Sigmoid colon (tissue), 7 donors: ENCODE measurements around the gene GSS. TPM values are rescaled to one million over a fixed set of nuclear protein-coding genes. Genes with fewer than 3 reads are reported as not detected.

Experiments used
- DNase-seq: peaks from one replicate; pipeline ENCODE4 v3.0.0-alpha.2; 2019
- H3K27ac ChIP-seq, 4 donors: fragments of 200-600 bp; sonication (generic); one replicate each; pipeline ENCODE4 v1.5.1; 2016 to 2019; ENCODE audit warnings: mild to moderate bottlenecking in 1 of 4
- H3K27me3 ChIP-seq, 3 donors: fragments of 200-600 bp; sonication (generic); one replicate each; pipeline ENCODE4 v1.5.1; 2019; ENCODE audit warnings: mild to moderate bottlenecking in 1 of 3
- H3K36me3 ChIP-seq, 4 donors: fragments of 200-600 bp; sonication (generic); one replicate each; pipeline ENCODE4 v1.5.1; 2016 to 2019
- H3K4me1 ChIP-seq, 4 donors: fragments of 200-600 bp; sonication (generic); one replicate each; pipeline ENCODE4 v1.5.1; 2017 to 2019
- H3K4me3 ChIP-seq, 4 donors: fragments of 200-600 bp; sonication (generic); one replicate each; pipeline ENCODE4 v1.5.1; 2017 to 2019; ENCODE audit warnings: mild to moderate bottlenecking in 2 of 4, moderate library complexity in 1 of 4
- H3K9me3 ChIP-seq, 4 donors: fragments of 200-600 bp in 3 of 4; sonication (generic) in 3 of 4; one replicate each; pipeline versions ENCODE4 v1.5.1 to v1.6.1; 2013 to 2019
- CTCF ChIP-seq, 4 experiments: fragments of 450-650 bp in 3 of 4; fragments of 200-600 bp in 1 of 4; IDR thresholded peaks; one replicate each; pipeline ENCODE4 v1.5.1; 2016 to 2019; ENCODE audit warnings: antibody characterized with exemption in 4 of 4, mild to moderate bottlenecking in 3 of 4, moderate library complexity in 2 of 4
- EP300 ChIP-seq, 4 donors: sonication (generic); formaldehyde crosslinking; IDR thresholded peaks; one replicate each; pipeline ENCODE4 v1.6.1; 2017; ENCODE audit warnings: antibody characterized with exemption in 4 of 4
- POLR2A ChIP-seq, 2 donors: fragments of 450-650 bp; IDR thresholded peaks; one replicate each; pipeline ENCODE4 v1.6.1; 2016; ENCODE audit warnings: antibody characterized with exemption in 2 of 2, mild to moderate bottlenecking in 2 of 2, moderate library complexity in 2 of 2
- POLR2AphosphoS5 ChIP-seq, 4 donors: sonication (generic); formaldehyde crosslinking; IDR thresholded peaks; one replicate each; pipeline ENCODE4 v1.6.1; 2017; ENCODE audit warnings: antibody characterized with exemption in 4 of 4
- WGBS, 2 donors: extraction: QIAGEN DNeasy Blood & Tissue Kit; methylation state at CpG; one replicate each; pipeline ENCODE4 v1.1.7; 2013; 5-methylcytosine and 5-hydroxymethylcytosine counted together
- intact Hi-C: fragments of 100-400 bp; cut with DNase I; formaldehyde crosslinking; loops from one replicate; pipeline ENCODE4 v1.15.1; 2023
- polyA plus RNA-seq, 3 donors: library from polyadenylated mRNA; stranded (reverse); fragments of 200-250 nt; gene quantifications; one replicate each; pipeline ENCODE4 v1.2.3, GENCODE V29; 2013
- total RNA-seq, 4 donors: library from RNA; depleted of rRNA; stranded (reverse); fragments of >200 nt; gene quantifications; one replicate each; pipeline ENCODE4 v1.1.0, GENCODE V29; 2016
- donor health status: healthy with polysubstance abuse.
- donor health status: Bipolar disorder and iron deficiency.
- donor health status: healthy.

Gene GSS
- total and polyA plus RNA-seq, 7 donors, result 22.9 to 80.7 (median 30.5) TPM

- no peak overlapping the region for H3K4me3 ChIP-seq
- no peak for DNase-seq
- no peaks in the 10 kb centered on the region for H3K9me3 ChIP-seq
- H3K27ac ChIP-seq, result no peak overlapping the region
- 77 to 88% methylated on average over 14 of the region's 14 CpGs for WGBS, 2 donors
- intact Hi-C loops, result no loop called here
- H3K4me1 ChIP-seq, result peaks cover 0 to 13% (median 11%) of the 10 kb centered on the region in 4 donors
- no peaks in the 10 kb centered on the region for H3K27me3 ChIP-seq
- H3K36me3 ChIP-seq, result peaks cover 10 to 54% (median 25%) of the 10 kb centered on the region in 4 donors
- TF ChIP-seq POLR2A (IDR thresholded peaks at IDR 0.05) (no peak), CTCF (IDR thresholded peaks at IDR 0.05) (no peak), EP300 (IDR thresholded peaks at IDR 0.05) (no peak), POLR2AphosphoS5 (IDR thresholded peaks at IDR 0.05) (no peak)
Measured at GRCh38 chr20:34994509-34995131, 39.0 kb upstream of the GSS start.

GRCh38 chr20:34993941-34994508 is 38.4 kb upstream of the GSS start:
- intact Hi-C loops, result no loop called here
- Histone ChIP-seq H3K4me1 (peaks cover 0 to 13% (median 11%) of the 10 kb centered on the region in 4 donors), H3K36me3 (peaks cover 10 to 48% (median 21%) of the 10 kb centered on the region in 4 donors)

GRCh38 chr20:34992751-34993417 is 37.3 kb upstream of the GSS start:
- H3K9me3 ChIP-seq, result no peaks in the 10 kb centered on the region
- no peak for TF ChIP-seq POLR2AphosphoS5 (IDR thresholded peaks at IDR 0.05)
- TF ChIP-seq POLR2A (IDR thresholded peaks at IDR 0.05), result no peak
- no peak for TF ChIP-seq CTCF (IDR thresholded peaks at IDR 0.05)
- no peak for TF ChIP-seq EP300 (IDR thresholded peaks at IDR 0.05)
- H3K27me3 ChIP-seq, result no peaks in the 10 kb centered on the region
- peaks cover 0 to 12% (median 11%) of the 10 kb centered on the region in 4 donors for H3K4me1 ChIP-seq
- 95 to 97% methylated on average over 20 of the region's 20 CpGs for WGBS, 2 donors
- intact Hi-C loops, result no loop called here
- H3K27ac ChIP-seq, result no peak overlapping the region
- DNase-seq, result no peak
- H3K36me3 ChIP-seq, result peaks cover 0 to 37% (median 14%) of the 10 kb centered on the region in 4 donors
- H3K4me3 ChIP-seq, result no peak overlapping the region

More at GRCh38 chr20:34993941-34994508, 38.4 kb upstream of the GSS start:
- Histone ChIP-seq H3K27me3 (no peaks in the 10 kb centered on the region), H3K9me3 (no peaks in the 10 kb centered on the region), H3K4me3 (no peak overlapping the region), H3K27ac (no peak overlapping the region)
- 95 to 96% methylated on average over 22 of the region's 22 CpGs for WGBS, 2 donors
- DNase-seq, result no peak
- no peak for TF ChIP-seq EP300 (IDR thresholded peaks at IDR 0.05)

- H3K27ac ChIP-seq, result no peak overlapping the region
- peaks cover 0 to 27% (median 5%) of the 10 kb centered on the region in 4 donors for H3K36me3 ChIP-seq
- H3K4me1 ChIP-seq, result no peaks in the 10 kb centered on the region
- no peaks in the 10 kb centered on the region for H3K9me3 ChIP-seq
- TF ChIP-seq POLR2AphosphoS5 (IDR thresholded peaks at IDR 0.05) (no peak), CTCF (IDR thresholded peaks at IDR 0.05) (no peak), EP300 (IDR thresholded peaks at IDR 0.05) (no peak), POLR2A (IDR thresholded peaks at IDR 0.05) (no peak)
- no peaks in the 10 kb centered on the region for H3K27me3 ChIP-seq
- intact Hi-C loops, result no loop called here
- no peak overlapping the region for H3K4me3 ChIP-seq
- WGBS, 2 donors, result 90 to 93% methylated on average over 18 of the region's 18 CpGs
- DNase-seq, result no peak
Measured at GRCh38 chr20:34990661-34991214, 35.1 kb upstream of the GSS start.

GRCh38 chr20:34990231-34990630 is 34.6 kb upstream of the GSS start:
- H3K9me3 ChIP-seq, result no peaks in the 10 kb centered on the region
- H3K27me3 ChIP-seq, result peaks cover 0 to 1% (median 0%) of the 10 kb centered on the region in 3 donors
- no peak for DNase-seq
- H3K36me3 ChIP-seq, result peaks cover 0 to 22% (median under 1%) of the 10 kb centered on the region in 4 donors
- intact Hi-C loops, result no loop called here
- no peaks in the 10 kb centered on the region for H3K4me1 ChIP-seq
- no peak overlapping the region for H3K27ac ChIP-seq
- no peak overlapping the region for H3K4me3 ChIP-seq
- 74 to 89% methylated on average over 11 of the region's 11 CpGs for WGBS, 2 donors
- TF ChIP-seq POLR2AphosphoS5 (IDR thresholded peaks at IDR 0.05) (no peak), CTCF (IDR thresholded peaks at IDR 0.05) (no peak), EP300 (IDR thresholded peaks at IDR 0.05) (no peak), POLR2A (IDR thresholded peaks at IDR 0.05) (no peak)
